Hematopoietic multipotent progenitor cell treated with erythropoietin and hydrocortisone succinate and interleukin-3 and kit ligand, for 6 days (in vitro differentiated cells): ENCODE results near the gene NAA60.

Experiments
- DNase-seq: peaks from one replicate; pipeline ENCODE4 v3.0.0-alpha.2; 2015

NAA60 gene

DNA sequence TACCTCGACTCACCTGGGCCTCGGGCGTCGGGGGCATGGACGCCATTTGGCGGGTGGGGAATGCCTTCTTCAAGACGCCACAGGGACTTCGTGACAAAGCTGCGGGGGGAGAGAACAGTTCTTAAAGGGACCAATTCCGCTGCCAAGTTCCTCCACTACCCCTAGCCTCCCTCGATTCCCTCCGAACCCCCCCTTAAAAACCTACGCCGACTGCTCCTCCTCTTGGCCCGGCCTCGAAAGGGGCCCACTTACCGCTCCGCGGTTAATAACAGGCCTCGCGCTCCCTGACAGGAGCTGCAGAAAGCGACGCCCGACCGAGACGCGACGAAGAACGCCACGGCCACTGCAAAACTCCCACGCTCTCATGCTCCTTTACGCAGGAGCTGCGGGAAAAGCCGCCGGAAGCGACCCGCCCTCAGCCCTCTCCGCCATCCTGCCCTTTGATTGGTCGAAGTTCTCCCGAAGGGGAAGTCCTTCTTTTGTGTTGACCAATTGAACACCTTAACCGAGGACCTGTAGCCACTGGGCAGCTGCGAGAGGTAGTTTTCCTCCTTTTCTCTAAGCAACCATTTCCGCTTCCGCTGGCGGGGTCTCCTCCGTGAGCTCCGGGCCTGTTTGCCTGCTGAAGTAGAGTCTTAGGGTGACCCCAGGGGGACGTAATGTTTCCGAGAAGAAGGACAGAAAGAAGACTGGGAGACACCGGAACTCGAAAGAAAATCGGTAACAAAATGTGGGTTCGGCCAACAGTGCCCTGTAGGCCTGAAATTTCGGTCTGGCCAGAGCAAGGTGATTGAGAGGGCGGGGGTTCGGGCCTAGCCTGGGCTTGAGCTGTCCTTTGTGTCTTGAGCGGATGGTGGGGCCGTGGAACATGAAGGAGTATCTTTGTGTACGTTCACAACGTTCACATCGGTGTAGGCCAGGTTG lies at the start of gene NAA60, which contains the start of gene ZNF597:
Gene NAA60, plus strand, starts transcription at position 573 of the 924 bp plus-strand sequence. CDS start 32,548 bp downstream, outside the sequence.
Gene ZNF597, minus strand, starts transcription at position 397 of the 924 bp plus-strand sequence. Its CDS starts 351 bp downstream, at position 46.
- peak; percentile 95 for DNase-seq

DNA sequence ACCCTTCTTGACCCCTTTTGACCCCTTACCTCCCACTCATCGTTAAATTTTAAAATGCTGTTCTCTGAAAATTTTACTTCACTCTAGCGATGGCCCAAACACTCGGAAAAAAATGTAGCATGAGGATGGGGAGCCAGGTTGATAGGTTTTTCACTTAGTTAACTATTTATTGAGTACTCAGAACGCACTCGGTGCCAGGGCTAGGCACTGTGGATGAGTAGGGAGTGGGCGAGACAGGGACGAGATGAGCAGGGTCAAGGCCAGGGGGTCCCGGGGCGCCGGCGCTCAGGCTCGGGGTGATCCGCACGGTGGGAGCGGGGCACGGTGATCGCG lies 43.1 kb upstream of the NAA60 start:
- DNase-seq: no peak

DNA sequence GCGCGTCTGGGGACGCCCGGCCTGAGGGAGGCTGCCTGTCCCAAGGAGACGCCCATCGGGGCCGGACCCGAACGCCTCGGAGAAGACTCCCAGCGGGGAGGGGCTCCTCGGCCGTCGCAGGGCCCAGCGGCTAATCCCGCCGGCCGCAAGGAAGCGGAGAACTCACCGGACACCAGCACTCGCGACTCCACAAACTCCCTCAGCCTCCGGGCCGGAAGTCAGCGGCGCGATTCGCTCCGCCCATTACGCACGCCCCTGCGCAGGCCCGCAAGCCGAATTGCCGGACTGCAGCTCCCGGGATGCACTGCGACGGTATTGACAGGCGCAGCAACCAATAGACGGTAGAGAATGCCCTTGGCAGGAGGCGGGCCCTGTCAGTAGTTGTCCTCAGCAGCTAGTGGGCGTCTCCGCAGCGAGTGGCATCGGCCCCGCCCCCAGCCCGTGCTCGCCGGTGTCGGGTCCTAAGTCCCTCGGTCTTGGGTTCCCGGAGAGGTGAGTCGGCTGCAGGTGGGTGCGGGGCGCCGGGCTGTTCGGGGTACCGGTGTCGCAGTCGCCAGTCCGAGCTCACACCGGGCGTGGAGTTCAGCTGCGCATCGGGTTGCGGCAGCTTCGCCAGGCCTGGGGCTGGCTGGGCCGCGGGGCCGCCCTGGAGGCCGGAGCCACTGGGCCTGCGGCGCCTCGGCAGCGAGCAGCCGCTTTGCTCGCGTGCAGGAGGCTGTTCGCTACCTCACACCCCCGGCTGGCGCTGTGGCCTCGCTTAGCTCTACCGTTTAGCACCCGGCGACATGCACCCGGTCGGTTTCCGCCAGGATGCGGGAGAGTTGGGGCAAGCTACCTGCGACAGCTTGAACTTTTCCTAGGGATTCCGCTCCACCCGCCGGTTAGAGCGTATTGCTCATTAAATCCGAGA lies 42.4 kb upstream of the NAA60 start, which contains the start of the genes ZNF174 and ZSCAN32:
Gene ZNF174, plus strand, starts transcription at position 437 of the 910 bp plus-strand sequence. CDS start 790 bp downstream, outside the sequence.
Gene ZSCAN32, minus strand, starts transcription at position 226 of the 910 bp plus-strand sequence. CDS start 3,447 bp downstream, outside the sequence.
- DNase-seq: peak; percentile 99

DNA sequence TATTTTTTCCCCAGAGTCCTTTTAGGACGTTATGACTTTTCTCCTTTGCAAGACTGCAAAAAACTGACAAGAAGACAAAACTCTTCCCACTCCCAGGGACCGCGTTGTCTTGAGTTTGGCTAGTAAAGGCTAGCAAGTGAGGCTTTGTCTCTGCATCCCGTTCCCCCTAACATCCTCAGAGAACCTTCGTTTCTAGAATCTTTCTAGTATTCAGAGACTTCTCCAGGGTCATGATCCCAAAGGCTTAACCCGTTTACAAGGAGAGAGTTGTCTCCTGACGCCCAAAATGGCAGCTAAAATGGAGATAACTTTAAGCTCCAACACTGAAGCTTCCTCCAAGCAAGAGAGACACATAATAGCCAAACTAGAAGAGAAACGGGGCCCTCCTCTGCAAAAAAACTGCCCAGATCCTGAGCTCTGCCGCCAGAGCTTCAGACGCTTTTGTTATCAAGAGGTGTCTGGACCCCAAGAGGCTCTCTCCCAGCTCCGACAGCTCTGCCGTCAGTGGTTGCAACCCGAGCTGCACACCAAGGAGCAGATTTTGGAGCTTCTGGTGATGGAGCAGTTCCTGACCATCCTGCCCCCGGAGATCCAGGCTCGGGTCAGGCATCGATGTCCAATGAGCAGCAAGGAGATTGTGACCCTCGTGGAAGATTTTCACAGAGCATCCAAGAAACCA lies 41.6 kb upstream of the NAA60 start:
- DNase-seq: peak; percentile 46

DNA sequence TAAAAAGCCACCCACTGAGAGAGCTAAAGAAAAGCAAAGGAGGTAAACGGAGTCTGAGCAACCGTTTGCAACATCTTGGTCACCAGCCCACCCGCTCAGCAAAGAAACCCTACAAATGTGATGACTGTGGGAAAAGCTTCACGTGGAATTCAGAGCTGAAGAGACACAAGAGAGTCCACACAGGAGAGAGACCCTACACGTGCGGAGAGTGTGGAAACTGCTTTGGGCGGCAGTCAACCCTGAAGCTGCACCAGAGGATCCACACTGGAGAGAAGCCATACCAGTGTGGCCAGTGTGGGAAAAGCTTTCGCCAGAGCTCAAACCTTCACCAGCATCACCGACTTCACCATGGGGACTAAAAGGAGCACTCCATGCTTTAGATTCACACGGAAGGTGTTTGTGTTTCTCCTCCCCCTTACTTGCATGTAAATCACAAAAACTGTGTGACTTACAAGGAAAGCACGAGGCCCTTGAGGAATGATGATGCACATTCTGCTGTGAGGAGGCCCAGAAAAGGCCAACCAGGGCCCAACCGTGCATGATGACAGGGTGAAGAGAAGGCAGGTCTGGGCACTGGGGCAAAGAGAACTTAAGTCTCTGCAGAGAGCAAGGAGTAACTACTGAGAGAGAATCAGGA lies 34.8 kb upstream of the NAA60 start:
- DNase-seq: no peak

DNA sequence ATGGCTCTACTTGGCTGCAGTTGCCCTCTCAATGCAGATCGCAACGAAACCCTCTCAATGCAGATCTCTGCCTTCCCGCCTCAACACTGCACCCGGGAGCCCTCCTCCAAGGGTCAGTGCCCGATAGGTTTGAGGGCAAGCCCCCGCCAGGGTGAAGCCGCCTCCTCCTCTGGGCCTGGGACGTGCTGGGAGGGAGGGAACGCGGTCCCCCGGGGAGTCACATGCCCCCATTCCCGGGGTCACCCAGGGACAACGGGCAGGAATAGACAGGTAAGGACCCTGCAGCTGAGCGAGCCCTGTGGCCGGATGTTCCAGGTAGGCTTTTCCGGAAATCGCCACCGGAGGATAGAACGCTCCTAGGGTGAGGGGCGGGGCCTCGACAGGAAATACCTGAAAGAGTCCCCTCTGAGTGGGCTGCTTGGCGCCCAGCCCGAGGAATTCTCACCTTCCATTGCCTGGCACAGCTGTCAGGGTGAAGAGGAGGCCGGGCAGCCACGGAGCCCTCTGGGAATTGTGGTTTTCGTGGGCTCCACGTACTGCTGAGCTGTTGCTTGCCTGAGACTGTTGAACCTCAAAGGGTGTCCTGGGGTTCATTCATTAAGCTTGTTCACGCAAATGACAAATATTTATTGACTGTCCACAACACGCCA lies 29.6 kb upstream of the NAA60 start:
- DNase-seq: no peak

DNA sequence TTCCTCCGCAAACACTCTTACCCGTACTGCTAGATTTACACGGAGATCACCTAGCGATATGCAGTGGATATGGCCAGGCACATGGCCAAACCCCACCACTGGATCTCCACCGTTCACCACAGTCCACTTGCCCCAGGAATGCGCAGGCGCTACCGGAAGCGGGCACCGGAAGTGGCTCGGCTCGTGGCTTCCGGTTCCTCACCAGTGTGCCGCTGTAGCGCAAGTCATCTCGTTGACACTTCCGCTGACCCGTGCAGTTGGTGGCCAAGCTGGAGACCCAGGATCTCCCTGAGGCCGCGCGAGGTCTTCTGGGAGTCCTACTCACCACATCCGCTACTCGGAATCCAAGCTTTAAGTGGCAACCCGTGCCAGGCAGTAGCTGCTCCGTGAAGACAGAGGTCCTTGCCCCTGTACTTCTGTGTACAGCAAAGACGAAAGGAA lies 11.7 kb upstream of the NAA60 start:
- peak; percentile 72 for DNase-seq

DNA sequence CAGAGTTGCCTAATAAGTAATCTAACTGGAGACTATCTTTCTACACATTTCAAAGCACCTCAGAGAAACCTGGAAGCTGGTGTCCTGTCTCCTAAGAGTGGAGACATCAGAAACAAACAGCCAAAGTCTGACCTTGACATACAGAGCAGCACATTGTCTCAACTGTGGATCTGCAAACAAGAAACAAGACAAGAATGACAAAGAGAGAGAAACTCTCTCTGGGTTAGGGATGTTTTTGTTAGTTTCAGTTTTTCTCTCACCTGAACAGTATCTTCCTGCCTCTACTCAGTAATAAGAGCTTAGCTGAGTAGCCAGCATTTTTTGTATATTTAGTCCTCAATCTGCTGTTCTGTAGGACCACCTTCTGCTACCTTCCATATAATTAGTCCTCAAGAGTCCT lies 9.1 kb upstream of the NAA60 start:
- DNase-seq: no peak

DNA sequence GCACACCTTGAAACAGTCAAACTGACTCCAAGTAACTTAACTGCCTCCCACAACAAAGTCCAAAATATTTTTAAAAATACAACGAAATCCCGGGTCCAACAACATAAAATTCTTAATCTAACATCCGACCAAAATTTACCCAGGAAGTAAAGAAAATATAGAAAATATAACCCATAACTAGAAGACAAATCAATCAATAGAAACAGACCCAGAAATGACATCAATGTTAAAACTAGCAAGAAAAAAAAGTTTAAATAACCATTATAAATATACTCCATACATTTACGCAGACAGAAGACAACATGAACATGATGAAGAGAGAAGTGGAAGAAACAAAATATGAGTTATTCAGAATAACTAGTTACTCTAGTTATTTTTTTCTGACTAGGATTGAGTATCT lies 3.8 kb upstream of the NAA60 start:
- no peak for DNase-seq

DNA sequence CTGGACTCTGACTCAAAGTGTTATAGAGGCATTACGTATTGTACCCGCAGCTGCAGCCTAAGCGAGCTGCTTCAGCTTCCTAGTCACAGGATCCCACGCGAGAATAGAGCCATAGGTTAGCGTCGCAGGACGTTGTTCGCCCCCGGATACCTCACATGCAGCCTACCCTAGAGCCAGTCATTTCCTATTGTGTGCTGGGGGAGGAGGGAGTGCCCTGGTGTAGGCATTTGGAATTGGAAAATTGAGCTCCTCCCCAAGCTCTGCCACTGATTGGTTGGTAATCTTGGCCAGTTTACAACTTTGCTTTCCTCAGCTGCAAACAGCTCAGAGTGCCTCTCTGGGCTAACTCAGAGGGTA lies 530 bp downstream of the NAA60 start:
- DNase-seq: peak; percentile 74

DNA sequence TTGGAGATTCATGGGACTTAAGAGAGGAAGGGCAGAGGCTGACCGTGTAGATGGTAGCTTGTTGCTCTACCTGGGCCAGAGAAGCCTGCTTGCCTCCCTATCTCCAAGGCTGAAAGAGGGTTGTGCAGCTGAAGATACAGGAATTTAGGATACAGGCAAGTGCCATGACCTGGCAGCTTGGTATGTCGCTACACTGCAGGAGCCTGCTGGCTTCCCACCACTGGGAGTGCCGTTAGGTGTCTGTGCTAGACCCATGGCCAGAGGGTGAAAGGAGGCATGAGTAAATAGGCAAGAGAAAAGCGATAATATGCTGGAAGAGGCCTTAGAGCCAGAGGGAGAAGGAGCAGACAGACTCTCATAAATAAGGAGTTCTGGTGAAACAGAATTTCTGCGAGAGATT lies 10.6 kb downstream of the NAA60 start:
- no peak for DNase-seq

DNA sequence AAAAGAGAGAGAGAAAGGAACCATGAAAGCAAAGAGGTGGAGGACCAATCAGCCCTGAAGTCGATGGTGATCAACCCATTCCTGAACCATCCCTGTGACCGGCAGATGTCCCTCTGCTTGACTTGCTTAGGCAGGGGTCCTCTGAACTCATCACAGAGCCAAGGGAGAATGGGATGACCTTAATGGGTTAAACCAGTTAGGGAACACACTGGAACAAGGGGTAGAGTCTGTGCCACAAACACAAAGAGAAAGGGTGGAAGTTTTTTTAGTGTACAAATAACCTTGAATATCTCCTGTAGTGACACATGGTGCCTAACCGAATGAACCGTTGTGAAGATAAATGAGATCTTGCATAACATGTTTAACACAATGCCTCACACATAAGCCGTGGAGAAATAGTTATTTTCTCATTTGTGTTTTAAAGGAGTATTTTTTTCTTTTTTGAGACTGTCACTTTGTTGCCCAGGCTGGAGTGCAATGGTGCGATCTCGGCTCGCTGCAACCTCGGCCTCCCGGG lies 11.2 kb downstream of the NAA60 start:
- no peak for DNase-seq

DNA sequence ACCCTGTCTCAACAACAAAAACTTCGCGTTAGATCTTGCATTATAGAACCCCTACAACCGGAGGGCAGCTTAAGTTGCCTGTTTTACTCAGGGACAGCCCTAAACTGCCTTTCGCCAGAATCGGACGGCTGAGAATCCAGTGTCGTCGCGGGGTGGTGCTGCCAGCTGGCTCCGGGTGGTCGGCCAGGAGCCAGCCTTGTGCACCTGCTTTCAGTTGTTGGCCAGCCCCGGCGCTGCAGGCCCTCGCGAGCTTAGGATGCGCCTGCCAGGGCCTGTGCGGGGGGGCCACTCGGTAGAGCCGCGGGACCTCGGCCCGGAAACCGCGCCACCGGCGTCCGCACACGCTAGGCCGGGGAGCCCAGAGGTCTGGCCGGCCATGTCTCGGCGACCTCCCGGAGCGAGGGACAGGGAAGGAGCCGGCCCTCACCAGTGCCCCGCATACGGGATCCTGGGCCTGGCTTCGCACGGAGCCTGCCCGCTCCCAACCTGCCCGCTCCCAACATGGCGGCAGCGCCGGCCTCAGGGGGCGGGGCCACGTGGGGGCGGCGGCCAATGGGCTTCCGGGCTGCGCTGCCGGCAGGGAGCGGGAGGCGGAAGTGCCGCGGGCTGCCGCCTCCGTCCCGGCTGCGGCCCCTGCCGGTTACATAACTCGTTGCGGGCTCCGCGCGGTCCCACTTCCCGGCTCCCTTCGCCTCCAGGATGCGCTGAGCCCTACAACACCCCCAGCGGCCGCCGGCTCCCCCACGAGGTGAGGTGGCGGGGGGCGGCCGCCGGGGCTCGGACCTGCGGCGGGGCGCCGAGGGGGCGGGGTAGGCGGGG lies 14.2 kb downstream of the NAA60 start:
- peak; percentile 94 for DNase-seq

DNA sequence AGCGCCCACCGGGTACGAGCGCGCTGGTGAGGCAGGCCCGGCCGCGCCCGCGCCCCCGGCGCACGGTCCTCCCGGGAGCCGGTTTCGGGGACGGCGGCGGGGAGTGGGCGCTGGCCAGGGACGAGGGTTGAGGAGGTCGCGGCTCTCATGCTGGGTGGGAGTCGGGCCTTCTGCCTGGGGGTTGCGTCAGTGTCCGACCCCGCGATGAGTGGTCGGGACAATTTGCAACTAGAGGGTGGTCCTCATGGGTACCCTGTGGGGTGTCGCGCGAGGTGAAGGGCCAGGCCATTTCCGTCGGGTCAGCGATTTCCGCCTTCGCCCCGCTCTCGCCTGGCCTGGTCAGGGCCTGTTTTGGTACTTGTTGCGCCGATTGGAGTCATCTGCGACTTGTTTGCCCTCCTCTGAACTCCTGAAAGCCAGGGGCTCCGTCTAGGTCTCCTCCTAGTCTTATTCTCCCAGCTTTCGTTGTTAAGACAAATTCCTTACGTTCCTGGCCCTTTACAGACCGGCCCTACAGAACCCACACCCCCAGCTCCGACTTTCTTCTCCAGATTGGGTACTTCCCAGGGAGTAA lies 14.9 kb downstream of the NAA60 start:
- peak; percentile 36 for DNase-seq

DNA sequence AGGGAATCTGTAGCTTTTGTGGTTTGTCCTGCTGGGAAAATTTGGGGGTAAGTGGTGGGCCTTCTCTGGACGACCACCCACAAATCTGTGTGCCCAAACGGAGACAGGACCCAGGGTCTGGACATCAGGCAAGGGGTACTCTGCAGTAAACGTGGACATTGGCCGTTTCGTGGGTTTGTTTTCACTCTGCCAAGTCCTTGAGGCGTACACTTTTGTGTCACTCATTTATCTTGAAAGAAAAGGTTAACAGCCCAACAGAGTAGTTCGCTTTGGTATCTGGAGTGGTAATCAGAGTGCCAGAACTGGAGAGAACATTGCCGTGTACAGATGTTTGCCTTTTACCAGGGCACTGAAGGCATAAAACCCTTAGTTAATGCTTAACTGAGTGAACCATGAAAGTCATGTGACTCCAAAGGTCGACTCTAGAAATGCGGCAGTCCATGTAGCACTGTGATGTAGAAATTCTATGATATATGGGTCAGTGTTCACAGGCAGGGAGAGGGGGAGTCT lies 15.4 kb downstream of the NAA60 start:
- peak; percentile 74 for DNase-seq

DNA sequence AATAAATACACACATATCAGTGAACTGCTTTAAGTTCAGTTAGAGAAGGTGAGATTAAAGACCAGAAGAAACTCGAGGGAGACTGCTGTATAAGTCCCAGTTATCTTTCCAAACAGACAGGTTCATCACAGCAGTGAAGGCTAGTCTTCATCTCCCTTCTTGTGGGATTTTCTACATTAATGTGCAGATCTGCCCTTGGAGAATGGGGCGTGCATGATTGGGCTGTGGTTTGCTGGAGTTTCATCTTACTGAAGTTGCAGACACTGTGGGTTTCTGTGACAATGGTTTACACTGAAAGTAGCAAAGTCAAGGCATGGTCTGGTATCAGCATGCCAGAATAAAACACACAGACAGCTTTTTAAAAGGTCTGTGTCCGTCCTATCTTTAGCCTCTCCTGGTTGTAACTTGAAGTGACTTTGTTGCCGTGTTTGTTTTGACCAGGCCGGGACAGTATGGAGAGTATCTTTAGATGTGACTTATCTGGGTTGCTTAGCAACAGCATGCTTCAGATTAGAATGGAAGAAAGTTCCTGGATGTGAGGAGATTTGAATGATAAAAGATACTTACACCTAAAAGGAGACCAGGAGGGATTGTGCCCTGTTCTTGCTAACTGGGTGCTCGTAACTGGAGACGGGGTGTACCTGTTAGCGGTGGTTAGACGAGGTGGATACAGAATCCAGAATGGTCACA lies 16.1 kb downstream of the NAA60 start:
- DNase-seq: peak; percentile 85

DNA sequence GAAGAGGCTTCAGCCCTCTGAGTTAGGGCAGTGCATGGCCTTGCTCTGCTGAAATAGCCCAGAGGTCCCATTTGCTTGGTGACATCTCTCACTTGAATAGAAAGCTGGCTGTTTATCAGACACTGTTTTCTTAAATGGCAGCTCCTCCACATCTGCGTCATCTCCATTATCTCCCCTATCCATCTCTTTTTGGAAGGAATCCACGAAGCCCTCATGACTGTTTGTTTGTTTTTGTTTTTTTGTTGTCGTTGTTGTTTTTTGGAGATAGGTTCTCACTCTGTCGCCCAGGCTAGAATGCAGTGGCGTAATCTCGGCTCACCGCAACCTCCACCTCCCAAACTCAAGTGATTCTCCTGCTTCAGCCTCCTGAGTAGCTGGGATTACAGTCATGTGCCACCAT lies 16.6 kb downstream of the NAA60 start:
- no peak for DNase-seq

DNA sequence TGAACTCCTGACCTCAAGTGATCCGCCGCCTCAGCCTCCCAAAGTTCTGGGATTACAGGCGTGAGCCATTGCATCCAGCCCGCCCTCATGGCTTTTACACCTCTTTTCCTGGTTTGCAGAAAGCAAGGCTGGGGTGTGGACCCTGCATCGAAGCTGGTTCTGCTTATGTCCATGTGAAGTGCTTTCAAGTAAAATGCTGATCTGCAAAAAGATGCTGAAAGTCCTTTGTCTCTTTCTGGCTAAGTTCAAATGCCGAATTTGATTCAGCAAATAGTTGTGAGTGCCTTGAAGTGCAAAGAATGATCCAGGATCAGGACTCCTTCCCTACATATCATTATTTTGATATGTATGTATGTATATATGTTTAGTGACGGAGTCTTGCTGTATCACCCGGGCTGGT lies 17.1 kb downstream of the NAA60 start:
- DNase-seq: no peak

DNA sequence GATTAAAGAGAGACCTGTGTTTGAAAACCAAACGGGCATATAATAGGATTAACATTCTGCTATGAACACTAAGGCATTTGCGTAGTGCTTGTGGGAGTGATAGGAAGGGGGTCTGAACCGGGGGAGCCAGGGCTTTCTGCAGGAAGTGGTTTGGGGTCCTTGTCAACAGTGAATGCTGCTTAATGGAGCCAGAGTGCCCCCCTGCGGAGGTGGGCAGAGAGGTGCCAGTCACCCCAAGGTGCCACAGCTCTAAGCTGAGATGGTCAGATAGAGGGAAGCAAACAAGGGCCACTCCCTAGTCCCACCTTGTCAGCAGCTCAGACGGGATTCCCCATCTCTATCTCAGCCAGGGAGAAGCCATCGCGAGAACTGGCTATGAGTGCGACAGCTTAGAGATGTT lies 17.7 kb downstream of the NAA60 start:
- peak; percentile 65 for DNase-seq
